H9 (cell line): Measurements from ENCODE around the gene CHRM4. TPM values are rescaled to one million over a fixed set of nuclear protein-coding genes. Genes with fewer than 3 reads are reported as not detected.

ENCODE experiments used
- DNase-seq: peaks from one replicate; pipeline ENCODE4 v3.0.0-alpha.2; 2017
- H2AFZ ChIP-seq: one replicate; pipeline ENCODE4 v1.6.1; 2013; ENCODE audit warnings: mild to moderate bottlenecking, low read length, control low read depth, moderate library complexity
- H2AK5ac ChIP-seq: 2 replicates; pipeline ENCODE4 v1.6.1; 2013; ENCODE audit warnings: low read length, control low read depth, mixed read lengths; ENCODE audit not compliant: insufficient read length
- H2BK120ac ChIP-seq: one replicate; pipeline ENCODE4 v1.6.1; 2013; ENCODE audit warnings: low read depth, mild to moderate bottlenecking, low read length, control low read depth, inconsistent platforms; ENCODE audit not compliant: poor library complexity, severe bottlenecking
- H2BK12ac ChIP-seq: 2 replicates; pipeline ENCODE4 v1.6.1; 2013; ENCODE audit warnings: low read length, control low read depth, mixed read lengths, low read depth; ENCODE audit not compliant: insufficient read length
- H2BK15ac ChIP-seq: 2 replicates; pipeline ENCODE4 v1.6.1; 2013; ENCODE audit warnings: low read depth, low read length, control low read depth
- H2BK20ac ChIP-seq: one replicate; pipeline ENCODE4 v1.6.1; 2013; ENCODE audit warnings: low read depth, mild to moderate bottlenecking, low read length, control low read depth, inconsistent platforms; ENCODE audit not compliant: poor library complexity, severe bottlenecking
- H2BK5ac ChIP-seq: 2 replicates; pipeline ENCODE4 v1.6.1; 2013; ENCODE audit warnings: low read length, control low read depth, mixed read lengths; ENCODE audit not compliant: insufficient read length
- H3K14ac ChIP-seq: 2 replicates; pipeline ENCODE4 v1.6.1; 2013; ENCODE audit warnings: low read length, control low read depth; ENCODE audit not compliant: insufficient read depth
- H3K18ac ChIP-seq: 2 replicates; pipeline ENCODE4 v1.6.1; 2013; ENCODE audit warnings: low read depth, mild to moderate bottlenecking, mixed read lengths, low read length, control low read depth; ENCODE audit not compliant: insufficient read length
- H3K23ac ChIP-seq: 2 replicates; pipeline ENCODE4 v1.6.1; 2013; ENCODE audit warnings: low read length, control low read depth, mixed read lengths, low read depth; ENCODE audit not compliant: insufficient read length
- H3K23me2 ChIP-seq: 2 replicates; pipeline ENCODE4 v1.6.1; 2013; ENCODE audit warnings: low read depth, mild to moderate bottlenecking, mixed read lengths, low read length, control low read depth; ENCODE audit not compliant: insufficient read length, poor library complexity, severe bottlenecking
- H3K27ac ChIP-seq: 2 replicates; pipeline ENCODE4 v1.5.1; 2013; ENCODE audit warnings: low read length, control low read depth, mixed read lengths, low read depth; ENCODE audit not compliant: insufficient read length
- H3K27me3 ChIP-seq: 2 replicates; pipeline ENCODE4 v1.6.1; 2013; ENCODE audit warnings: low read length, control low read depth, inconsistent platforms; ENCODE audit not compliant: insufficient read depth
- H3K4ac ChIP-seq: 2 replicates; pipeline ENCODE4 v1.6.1; 2013; ENCODE audit warnings: low read depth, mild to moderate bottlenecking, control low read depth, inconsistent platforms, low read length, moderate library complexity
- H3K4me1 ChIP-seq: 2 replicates; pipeline ENCODE4 v1.6.1; 2013; ENCODE audit warnings: low read length, control low read depth, inconsistent platforms; ENCODE audit not compliant: insufficient read depth
- H3K4me2 ChIP-seq: 2 replicates; pipeline ENCODE4 v1.6.1; 2013; ENCODE audit warnings: low read length, control low read depth, mixed read lengths; ENCODE audit not compliant: insufficient read length, insufficient read depth
- H3K56ac ChIP-seq: 2 replicates; pipeline ENCODE4 v1.6.1; 2013; ENCODE audit warnings: low read depth, mild to moderate bottlenecking, mixed read lengths, low read length, control low read depth; ENCODE audit not compliant: insufficient read length
- H3K79me1 ChIP-seq: 2 replicates; pipeline ENCODE4 v1.6.1; 2013; ENCODE audit warnings: low read depth, mild to moderate bottlenecking, moderate library complexity, low read length, control low read depth, inconsistent platforms; ENCODE audit not compliant: insufficient read depth, poor library complexity, severe bottlenecking
- H3K79me2 ChIP-seq: 2 replicates; pipeline ENCODE4 v1.6.1; 2013; ENCODE audit warnings: low read length, control low read depth, inconsistent platforms; ENCODE audit not compliant: insufficient read depth
- H3K9ac ChIP-seq: 2 replicates; pipeline ENCODE4 v1.6.1; 2013; ENCODE audit warnings: low read length, control low read depth, mixed read lengths; ENCODE audit not compliant: insufficient read length; ENCODE audit errors: extremely low read depth
- H3K9me3 ChIP-seq: one replicate; pipeline ENCODE4 v1.6.1; 2013; ENCODE audit warnings: low read depth, low read length, inconsistent platforms; ENCODE audit not compliant: control insufficient read depth
- H3T11ph ChIP-seq: one replicate; pipeline ENCODE4 v1.6.1; 2013; ENCODE audit warnings: mild to moderate bottlenecking, low read length, control low read depth, inconsistent platforms
- H4K20me1 ChIP-seq: one replicate; pipeline ENCODE4 v1.6.1; 2013; ENCODE audit not compliant: control insufficient read depth, insufficient read length, insufficient read depth
- H4K5ac ChIP-seq: 2 replicates; pipeline ENCODE4 v1.6.1; 2013; ENCODE audit warnings: low read depth, mild to moderate bottlenecking, mixed read lengths, low read length, control low read depth; ENCODE audit not compliant: insufficient read length
- H4K8ac ChIP-seq: replicated peaks from 2 replicates; pipeline ENCODE4 v1.6.1; 2013; ENCODE audit warnings: low read length, control low read depth, mixed read lengths, low read depth; ENCODE audit not compliant: insufficient read length
- H4K91ac ChIP-seq: 2 replicates; pipeline ENCODE4 v1.6.1; 2013; ENCODE audit warnings: low read depth, mild to moderate bottlenecking, moderate library complexity, mixed read lengths, low read length, control low read depth; ENCODE audit not compliant: insufficient read length
- H3K27ac Mint-ChIP-seq, 3 experiments: 2 replicates in 2 of 3; 3 replicates in 1 of 3; pipeline ENCODE4 v1.8.0; 2020 to 2021; ENCODE audit warnings: mixed read lengths in 3 of 3, mild to moderate bottlenecking in 1 of 3, moderate library complexity in 1 of 3
- H3K27me3 Mint-ChIP-seq: 2 replicates; pipeline ENCODE4 v1.8.0; 2021; ENCODE audit warnings: low read depth, mild to moderate bottlenecking, moderate library complexity, mixed read lengths
- H3K36me3 Mint-ChIP-seq, 3 experiments: 2 replicates in 2 of 3; 3 replicates in 1 of 3; pipeline ENCODE4 v1.8.0; 2020 to 2021; ENCODE audit warnings: low read depth in 3 of 3, mixed read lengths in 3 of 3; ENCODE audit not compliant: insufficient read depth in 1 of 3
- H3K4me1 Mint-ChIP-seq, 2 experiments: 2 replicates each; pipeline ENCODE4 v1.8.0; 2020; ENCODE audit warnings: mixed read lengths in 2 of 2
- H3K4me3 Mint-ChIP-seq, 2 experiments: 2 replicates in 1 of 2; 3 replicates in 1 of 2; pipeline ENCODE4 v1.8.0; 2020 to 2021; ENCODE audit warnings: mild to moderate bottlenecking in 2 of 2, mixed read lengths in 2 of 2, moderate library complexity in 1 of 2
- H3K9me3 Mint-ChIP-seq, 2 experiments: 2 replicates in 1 of 2; 3 replicates in 1 of 2; pipeline ENCODE4 v1.8.0; 2020; ENCODE audit warnings: mild to moderate bottlenecking in 2 of 2, mixed read lengths in 2 of 2, moderate library complexity in 1 of 2
- WGBS: extraction: QIAGEN DNeasy Blood & Tissue Kit; methylation state at CpG from one replicate; pipeline ENCODE4 v1.1.7; 2013; ENCODE audit warnings: missing lambda C conversion rate, low lambda C conversion rate, mixed read lengths; ENCODE audit not compliant: insufficient read length; ENCODE audit errors: extremely low coverage; 5-methylcytosine and 5-hydroxymethylcytosine counted together
- total RNA-seq: library from RNA; stranded (reverse); gene quantifications from 2 replicates; pipeline ENCODE4 v1.2.1, GENCODE V29; 2021
- TF ChIP-seq, protein P1 (sequence below): fragments of 200-600 bp; sonication (generic); conservative IDR thresholded peaks from 3 replicates; pipeline ENCODE4 v1.8.0; 2021; ENCODE audit warnings: antibody characterized with exemption, mild to moderate bottlenecking

CHRM4 gene
- total RNA-seq, 1 experiment from 2014 or later, result 1.0 TPM

DNA sequence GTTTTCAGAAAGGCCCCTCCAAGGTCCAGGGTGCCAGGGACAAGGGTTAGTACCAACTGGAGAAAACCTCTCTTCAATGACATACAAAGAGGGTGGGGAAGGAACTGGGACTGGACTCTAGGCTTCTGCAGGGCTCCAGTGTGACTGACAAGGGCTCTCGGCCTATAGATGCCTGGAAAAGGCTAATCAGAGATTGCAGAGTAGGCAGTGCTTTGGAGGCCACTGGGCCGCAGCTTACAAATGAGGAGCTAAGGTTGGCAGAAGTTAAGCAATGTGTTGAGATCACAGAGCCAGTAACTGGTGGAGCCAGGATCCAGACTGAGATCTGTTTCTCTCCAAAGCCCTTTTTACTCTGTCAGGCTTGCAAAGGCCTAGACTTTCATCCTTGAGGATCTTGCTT lies 51.8 kb downstream of the CHRM4 start:
- Histone ChIP-seq H3K9me3 (no peaks in the 10 kb centered on the region), H2BK5ac (peak overlapping the region; percentile 6), H2BK120ac (no peak overlapping the region), H4K8ac (no peak overlapping the region), H3K4me2 (peak overlapping the region; percentile 17), H3K79me1 (no peaks in the 10 kb centered on the region), H2AK5ac (no peak overlapping the region), H3T11ph (no peak overlapping the region), H3K23ac (no peak overlapping the region), H4K20me1 (no peaks in the 10 kb centered on the region), H2BK15ac (no peak overlapping the region), H4K5ac (no peak overlapping the region), H4K91ac (no peak overlapping the region), H3K79me2 (no peaks in the 10 kb centered on the region), H3K56ac (no peak overlapping the region), H2AFZ (no peak overlapping the region), H3K4ac (no peak overlapping the region), H2BK20ac (no peak overlapping the region), H3K4me1 (peaks cover 39% of the 10 kb centered on the region), H3K27ac (peak overlapping the region; percentile 53), H3K9ac (no peak overlapping the region), H3K23me2 (no peaks in the 10 kb centered on the region), H3K14ac (no peak overlapping the region), H3K18ac (no peak overlapping the region), H2BK12ac (no peak overlapping the region), H3K27me3 (no peaks in the 10 kb centered on the region)
- WGBS, result no CpG with 5 or more reads among the region's 2 CpGs
- H3K4me3 Mint-ChIP-seq, result peak overlapping the region; percentile 45 to 74; a peak in 3 of 5 replicates
- H3K9me3 Mint-ChIP-seq, result no peaks in the 10 kb centered on the region
- no peak for DNase-seq
- H3K4me1 Mint-ChIP-seq, result peaks cover 86 to 96% of the 10 kb centered on the region in 2 experiments
- TF ChIP-seq, protein P1, sequence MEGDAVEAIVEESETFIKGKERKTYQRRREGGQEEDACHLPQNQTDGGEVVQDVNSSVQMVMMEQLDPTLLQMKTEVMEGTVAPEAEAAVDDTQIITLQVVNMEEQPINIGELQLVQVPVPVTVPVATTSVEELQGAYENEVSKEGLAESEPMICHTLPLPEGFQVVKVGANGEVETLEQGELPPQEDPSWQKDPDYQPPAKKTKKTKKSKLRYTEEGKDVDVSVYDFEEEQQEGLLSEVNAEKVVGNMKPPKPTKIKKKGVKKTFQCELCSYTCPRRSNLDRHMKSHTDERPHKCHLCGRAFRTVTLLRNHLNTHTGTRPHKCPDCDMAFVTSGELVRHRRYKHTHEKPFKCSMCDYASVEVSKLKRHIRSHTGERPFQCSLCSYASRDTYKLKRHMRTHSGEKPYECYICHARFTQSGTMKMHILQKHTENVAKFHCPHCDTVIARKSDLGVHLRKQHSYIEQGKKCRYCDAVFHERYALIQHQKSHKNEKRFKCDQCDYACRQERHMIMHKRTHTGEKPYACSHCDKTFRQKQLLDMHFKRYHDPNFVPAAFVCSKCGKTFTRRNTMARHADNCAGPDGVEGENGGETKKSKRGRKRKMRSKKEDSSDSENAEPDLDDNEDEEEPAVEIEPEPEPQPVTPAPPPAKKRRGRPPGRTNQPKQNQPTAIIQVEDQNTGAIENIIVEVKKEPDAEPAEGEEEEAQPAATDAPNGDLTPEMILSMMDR, result no peak
- peak overlapping the region; percentile 90 to 98 (median 98) for H3K27ac Mint-ChIP-seq
- no peaks in the 10 kb centered on the region; a peak in 1 of 7 replicates for H3K36me3 Mint-ChIP-seq
- H3K27me3 Mint-ChIP-seq, result peaks cover 9% of the 10 kb centered on the region
